Fibroblast of gingiva (primary cell): ENCODE results near the gene CHRM5.
"Not testable (repeated sequence)": the region's sequence is repeated elsewhere in the genome, so short reads cannot be mapped to it uniquely, and the experiment has no call there.

ENCODE experiments used
- DNase-seq: peaks from one replicate; pipeline ENCODE4 v3.0.0-alpha.2; 2011; ENCODE audit warnings: low read depth

The CHRM5 gene

DNA sequence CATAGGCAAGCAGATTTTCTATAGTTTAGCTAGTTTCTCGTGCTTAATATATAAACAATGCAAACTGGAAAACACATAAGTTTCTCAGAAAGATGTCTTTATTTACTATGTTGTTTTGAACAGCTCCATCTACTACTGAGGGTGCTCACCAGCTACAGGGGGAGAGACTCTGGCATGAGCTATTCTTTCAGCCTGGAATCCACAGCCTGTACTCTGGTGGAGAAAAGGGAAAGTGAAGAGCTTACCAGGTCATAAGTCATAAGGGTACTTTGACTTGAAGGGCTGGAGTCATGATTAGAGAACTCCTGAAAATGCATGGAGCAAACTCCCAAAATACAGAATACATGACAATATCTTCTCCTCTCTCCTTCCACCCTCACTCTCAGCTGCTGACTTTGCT, 75.1 kb downstream of the CHRM5 start:
- no peak for DNase-seq

DNA sequence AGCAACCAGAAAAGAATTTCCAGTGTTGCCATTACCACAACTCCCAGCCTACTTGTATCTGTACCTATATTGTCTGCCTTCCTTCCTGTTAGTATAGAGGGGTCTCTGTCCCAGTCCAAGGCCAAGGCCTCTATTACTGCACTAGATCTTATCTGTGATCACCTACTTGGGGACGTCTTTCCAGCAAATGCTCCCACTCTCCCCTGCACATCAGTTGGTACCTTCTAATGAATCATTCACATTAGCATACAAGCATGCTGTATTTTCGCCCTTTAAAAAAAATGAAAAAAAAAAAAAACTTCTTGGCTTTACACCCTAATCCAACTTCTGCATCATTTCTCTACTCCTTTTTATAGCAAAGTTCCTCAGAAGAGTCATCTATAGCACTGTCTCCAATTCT, 75.5 kb downstream of the CHRM5 start:
- DNase-seq: no peak

DNA sequence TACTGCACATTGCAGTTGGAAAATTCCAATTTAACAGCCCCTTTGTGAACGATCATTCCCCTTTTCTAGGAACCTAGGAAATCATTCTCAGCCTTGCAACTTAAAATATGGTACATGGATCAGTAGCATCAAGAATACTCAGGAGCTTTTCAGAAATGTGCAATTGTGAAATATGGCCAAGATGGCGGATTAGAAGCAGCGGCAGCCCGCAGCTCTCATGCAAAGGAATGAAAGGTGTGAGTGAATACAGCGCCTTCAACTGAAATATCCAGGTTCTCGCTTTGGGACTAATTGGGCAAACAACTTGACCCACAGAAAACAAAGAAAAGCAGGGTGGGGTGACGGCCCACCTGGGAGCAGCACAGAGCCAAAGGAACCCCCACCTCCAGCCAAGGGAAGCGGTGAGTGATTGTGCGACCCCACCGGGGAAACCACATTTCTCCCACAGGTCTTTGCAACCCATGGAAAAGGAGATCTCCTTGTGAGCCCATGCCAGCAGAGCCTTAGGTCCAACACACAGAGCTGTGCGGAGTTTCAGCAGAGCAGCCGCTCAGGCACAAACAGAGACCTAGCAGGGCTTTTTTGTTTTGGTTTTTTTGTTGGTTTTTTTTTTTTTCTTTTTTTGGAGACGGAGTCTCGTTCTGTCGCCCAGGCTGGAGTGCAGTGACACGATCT, 78.3 kb downstream of the CHRM5 start:
- DNase-seq: no peak

DNA sequence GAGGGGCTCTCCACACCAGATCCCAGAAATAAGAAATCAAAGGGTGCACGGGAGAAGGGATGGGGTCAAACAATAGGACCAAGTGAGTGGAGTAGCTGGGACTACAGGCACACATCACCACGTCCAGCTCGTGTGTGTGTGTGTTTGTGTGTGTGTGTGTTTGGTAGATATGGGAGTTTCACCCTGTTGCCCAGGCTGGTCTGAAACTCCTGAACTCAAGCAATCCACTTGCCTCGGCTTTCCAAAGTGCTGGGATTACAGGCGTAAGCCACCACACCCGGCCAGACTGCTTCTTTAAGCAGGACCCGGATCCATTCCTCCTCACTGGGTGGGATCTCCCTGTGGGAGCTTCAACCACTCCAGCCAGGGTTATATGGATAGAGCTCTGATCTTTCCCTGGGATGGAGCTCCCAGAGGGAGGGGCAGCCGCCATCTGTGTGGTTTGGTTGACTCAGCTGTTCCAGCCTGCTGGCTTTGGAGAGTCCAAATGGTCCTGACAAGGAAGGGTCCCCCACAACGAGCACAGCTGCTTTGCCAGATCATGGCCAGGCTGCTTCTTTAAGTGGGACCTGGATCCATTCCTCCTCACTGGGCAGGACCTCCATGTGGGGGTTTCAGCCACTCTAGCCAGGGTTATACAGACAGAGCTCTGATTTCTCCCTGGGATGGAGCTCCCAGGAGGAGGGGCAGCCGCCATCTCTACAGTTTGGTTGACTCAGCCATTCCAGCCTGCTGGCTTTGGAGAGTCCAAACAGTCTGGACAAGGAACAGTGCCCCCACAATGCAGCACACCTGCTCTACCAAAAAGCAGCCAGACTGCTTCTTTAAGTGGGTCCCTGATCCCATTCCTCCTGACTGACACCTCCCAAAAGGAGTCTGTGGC, 79.8 kb downstream of the CHRM5 start:
- no peak for DNase-seq

DNA sequence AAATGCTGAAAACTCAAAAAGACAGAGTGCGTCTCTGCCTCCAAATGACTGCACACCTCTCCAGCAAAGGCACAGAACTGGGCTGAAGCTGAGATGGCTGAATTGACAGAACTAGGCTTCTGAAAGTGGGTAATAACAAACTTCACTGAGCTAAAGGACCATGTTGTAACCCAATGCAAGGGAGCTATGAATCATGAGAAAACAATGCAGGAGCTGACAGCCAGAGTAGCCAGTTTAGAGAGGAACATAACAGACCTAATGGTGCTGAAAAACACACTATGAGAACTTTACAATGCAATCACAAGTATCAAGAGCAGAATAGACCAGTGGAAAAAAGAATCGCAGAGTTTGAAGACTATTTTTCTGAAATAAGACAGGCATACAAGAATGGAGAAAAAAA, 80.8 kb downstream of the CHRM5 start:
- DNase-seq: peak; percentile 73

DNA sequence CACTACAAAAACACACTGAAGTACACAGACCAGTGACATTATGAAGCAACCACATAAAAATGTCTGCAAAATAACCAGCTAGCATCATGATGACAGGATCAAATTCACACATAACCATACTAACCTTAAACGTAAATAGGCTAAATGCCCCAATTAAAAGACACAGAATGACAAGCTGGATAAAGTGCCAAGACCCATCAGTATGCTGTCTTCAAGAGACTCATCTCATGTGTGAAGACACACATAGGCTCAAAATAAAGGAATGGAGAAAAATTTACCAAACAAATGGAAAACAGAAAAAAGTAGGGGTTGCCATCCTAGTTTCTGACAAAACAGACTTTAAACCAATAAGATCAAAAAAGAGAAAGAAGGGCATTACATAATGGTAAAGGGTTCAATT, 82.1 kb downstream of the CHRM5 start:
- DNase-seq: not testable (repeated sequence)

DNA sequence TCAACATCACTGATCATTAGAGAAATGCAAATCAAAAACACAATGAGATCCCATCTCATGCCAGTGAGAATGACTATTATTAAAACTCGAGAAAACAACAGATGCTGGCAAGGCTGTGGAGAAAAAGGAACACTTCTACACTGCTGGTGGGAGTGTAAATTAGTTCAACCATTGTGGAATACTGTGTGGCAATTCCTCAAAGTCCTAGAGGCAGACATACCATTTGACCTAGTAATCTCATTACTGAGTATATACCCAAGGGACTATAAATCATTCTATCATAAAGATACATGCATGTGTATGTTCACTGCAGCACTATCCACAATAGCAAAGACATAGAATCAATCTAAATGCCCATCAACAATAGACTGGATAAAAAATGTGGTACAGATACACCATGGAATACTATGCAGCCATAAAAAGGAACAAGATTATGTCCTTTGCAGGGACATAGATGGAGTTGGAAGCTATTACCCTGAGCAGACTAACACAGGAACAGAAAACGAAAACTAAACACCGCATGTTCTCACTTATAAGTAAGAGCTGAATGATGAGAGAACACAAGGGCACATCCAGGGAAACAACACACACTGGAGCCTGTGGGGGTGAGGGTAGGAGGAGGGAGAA, 85.9 kb downstream of the CHRM5 start:
- no peak for DNase-seq

DNA sequence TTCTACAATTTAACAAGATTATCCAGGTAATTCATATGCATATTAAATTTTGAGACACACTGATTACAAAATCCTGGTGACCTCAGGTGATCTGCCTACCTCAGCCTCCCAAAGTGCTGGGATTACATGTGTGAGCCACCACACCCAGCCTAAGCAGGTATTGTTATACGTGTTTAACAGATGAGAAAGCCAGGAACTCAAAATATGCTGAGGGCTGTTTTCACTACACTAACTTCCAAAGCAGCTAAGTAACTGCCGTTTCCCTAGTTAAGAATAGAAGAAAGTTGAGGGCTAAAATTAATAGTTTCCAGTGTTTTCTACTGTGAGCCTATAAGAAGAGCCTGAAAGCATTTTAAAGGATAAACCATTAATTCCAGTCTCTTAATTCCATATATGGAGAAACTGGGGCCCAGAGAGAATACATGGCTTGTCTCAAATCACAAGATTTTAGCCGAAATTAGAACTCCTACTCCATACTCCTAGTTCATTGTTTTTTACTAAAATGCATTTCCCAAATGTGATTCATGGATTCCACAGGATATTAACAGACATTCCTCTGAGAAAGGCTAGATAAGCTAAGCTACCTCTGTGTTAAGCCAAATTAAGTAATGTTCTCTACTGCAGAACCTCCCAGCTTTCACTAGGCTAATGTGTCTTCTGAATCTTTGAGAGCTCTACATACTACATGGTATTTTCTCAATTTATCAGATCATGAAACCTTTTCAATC, 87.7 kb downstream of the CHRM5 start:
- peak; percentile 27 for DNase-seq

DNA sequence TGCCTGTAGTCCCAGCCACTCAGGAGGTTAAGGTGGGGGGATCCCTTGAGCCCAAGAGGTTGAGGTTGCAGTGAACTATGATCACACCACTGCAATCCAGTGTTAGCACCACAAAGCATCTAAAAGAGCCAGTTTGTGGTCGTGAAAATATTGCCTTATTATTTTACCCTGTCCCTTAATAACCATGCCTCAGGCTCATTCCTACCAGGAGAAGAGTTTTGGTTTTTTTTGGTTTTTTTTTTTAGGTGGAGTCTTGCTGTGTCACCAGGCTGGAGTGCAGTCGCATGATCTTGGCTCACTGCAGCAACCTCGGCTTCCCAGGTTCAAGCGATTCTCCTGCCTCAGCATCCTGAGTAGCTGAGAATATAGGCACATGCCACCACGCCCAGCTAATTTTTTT, 88.6 kb downstream of the CHRM5 start:
- DNase-seq: no peak

DNA sequence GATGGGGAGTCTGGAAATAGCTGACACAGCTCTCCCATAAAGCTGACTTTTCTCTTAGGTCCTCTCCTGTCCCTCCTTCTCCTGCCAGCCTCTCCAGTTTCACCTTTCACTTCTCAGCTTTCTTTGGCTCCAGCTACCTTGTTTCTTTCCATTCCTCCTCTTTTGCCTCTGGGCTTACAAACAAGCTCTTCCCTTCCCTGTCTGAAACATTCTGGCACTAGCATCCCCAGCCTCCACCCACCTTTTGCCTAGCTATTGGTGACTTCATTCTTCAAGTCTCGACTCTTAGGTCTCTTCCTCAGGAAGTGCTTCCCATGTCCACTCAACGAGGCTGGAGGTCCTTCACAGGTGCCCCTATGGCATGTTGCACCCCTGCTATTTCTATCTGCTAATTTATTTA, 91.2 kb downstream of the CHRM5 start:
- DNase-seq: no peak

DNA sequence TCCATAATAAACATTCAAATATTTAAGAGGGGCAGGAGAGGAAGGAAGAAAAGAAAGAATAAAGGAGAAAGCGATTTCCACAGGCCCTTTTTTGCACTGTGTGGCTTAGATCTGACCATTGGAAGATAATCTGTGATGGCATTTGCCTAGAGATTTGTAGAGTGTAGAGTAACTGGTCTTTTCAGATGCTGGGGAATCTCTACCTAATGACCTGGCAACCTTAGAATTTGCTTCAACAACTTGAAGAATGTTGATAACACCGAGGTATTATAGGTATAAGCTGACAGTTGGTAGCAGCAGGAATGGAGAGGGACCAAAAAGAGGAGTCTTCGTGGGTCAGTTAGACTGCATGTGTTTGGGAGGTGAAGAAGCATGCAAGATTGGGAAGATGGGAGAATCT, 91.6 kb downstream of the CHRM5 start:
- DNase-seq: no peak

DNA sequence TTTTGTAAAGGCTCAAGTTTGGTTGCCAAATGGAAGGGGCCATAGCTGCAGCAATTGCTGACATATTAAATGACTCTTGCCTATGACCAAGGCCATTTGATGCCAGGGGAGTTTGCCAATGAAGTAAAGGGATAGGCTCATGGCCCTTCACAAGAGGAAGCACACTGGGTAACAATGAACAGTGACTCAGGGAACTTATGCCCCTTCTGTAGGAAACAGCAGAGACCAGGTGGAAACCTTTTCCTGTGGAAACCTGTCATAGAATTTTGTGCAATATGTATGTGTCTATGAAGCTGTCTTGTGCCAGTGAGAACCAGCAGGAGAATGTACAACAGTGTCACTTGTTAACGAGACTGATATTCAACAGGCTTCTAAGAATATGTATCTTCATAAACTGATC, 96.1 kb downstream of the CHRM5 start:
- no peak for DNase-seq

DNA sequence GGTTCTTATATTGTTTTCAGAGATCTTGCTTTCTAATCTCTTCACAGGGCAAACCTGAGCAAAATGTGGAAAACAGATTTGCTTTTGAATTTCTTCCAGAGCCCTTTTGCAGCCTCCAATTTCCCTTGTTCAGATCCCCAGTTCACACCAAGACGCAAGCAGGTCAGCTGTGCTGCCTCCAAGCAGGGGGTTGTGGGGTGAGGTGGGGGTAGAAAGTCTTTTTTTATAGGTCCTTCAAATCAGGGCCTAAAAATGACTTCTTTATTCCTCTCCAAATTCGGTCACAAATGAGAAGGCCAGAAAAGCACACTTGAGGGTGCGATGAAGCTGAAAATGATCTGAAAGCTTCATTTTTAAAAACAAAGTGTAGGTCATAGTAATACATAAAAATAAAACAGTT, 97.0 kb downstream of the CHRM5 start:
- no peak for DNase-seq

DNA sequence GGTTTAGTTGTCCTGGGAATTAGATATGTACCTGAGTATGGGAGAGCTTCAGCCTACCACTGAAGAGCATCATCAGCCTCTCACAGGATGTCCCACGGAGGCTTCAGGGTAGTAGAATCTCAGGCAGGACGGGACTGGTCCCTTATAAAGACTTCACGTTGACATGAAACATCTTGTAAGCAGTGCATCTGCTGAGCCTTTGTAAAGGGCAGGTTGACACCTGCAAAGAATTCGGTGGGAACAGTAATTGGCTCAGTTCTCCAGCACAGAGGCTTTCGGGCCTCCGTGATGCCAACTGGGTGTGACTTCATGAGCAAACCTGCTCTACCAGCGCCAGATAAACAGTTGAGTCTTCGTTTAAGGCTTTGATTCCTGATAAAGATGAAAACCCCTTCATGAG, 97.6 kb downstream of the CHRM5 start:
- DNase-seq: no peak

DNA sequence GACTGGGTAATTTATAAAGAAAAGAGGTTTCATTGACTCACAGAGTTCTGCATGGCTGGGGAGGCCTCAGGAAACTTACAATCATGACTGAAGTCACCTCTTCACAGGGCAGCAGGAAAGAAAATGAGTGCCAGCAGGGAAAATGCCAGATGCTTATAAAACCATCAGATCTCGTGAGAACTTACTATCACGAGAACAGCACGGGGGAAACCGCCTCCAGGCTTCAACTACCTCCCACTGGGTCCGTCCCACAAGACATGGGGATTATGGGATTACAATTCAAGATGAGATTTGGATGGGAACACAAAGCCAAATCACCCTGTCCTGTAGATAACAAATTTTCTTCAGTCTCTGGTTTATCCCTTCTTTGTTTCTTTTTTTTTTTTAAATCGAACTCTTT, 101.7 kb downstream of the CHRM5 start:
- DNase-seq: no peak

DNA sequence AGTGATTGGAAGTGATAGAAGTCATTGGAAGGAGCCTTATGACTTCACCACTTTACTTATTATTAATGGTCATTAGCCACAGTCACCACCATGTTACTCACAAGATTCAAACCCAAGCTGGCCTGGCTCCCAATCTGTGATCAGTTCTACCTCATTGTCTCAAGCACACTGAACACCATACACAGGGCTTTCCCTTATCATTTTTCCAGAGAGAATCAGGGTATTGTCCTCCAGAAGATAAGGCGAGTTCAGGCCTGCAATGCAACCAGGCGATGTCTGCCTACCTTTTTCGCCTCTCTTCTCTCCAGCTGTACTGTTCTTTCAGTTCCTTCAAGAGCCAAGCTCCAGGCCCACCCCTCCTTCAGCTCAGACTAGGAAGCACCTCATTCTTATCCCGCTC, 108.5 kb downstream of the CHRM5 start:
- DNase-seq: no peak

DNA sequence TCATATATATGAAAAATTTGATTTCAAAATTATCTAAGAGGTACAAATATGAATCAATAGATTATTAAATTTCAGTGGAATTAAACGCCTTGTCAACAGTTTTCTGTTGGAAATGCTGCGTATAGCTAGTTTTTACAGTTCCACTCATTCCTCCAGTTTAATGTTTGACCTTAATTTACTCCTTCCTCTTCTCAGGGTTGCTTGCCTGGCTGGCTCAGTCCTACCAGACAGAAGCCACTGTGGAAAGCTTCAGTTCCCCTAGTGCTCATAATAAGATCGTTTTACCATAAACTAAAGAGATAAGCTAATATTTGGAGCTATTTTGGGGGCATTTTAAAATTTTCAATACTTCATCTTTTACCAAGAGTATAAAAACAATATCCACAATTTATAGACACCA, 110.6 kb downstream of the CHRM5 start:
- DNase-seq: no peak

DNA sequence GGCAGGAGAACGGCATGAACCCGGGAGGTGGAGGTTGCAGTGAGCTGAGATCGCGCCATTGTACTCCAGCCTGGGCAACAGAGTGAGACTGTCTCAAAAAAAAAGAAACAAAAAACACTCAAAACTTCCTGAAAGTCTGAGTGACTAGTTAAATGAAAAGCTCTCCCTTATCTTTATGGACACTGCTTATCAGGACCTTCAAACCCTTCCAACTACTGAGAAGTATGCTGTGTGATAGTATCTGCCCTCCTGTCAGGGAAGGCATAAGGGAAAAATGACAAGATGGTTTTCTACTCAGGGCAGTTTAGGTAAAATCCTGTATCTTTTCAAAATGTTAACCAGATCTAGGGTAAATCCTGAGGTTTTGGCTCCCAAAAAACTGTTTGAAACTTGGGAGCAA, 111.6 kb downstream of the CHRM5 start:
- DNase-seq: no peak

DNA sequence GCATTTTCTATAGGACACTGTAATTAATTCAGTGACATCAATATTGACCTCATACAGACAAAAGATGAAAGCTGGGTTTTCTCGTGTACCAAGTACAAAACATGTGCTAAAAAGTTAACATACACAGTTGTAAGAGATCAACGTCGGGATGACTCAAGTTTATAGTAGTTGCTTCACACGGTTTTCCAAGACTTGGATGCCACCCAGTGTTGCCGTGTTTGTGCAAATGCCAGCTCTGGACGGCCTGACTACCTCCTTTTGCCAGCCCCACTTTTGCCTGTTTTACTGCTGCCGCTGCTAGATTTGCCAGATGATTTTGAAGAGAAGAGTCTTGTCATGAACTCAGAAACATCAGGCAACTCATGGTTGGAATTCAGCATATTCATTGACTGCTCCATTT, 115.8 kb downstream of the CHRM5 start:
- peak; percentile 82 for DNase-seq

DNA sequence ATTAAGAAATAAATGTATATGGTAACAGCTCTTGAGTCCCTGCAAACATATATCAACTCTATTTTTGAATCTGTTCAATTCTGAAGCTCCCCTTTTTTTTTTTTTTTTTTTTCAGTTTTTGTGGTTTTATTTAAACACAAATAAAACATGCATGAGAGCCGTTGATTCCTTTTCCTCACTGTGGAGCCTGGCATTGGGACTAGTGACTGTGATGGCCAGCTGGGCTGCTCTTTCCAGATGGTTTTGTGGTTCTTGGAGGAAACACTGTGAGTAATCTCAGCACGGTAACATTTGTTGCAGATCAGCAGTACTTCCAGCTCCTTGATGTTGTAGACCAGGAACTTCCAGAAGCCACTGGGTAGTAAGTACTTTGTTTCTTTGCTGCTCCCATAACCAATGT, 117.4 kb downstream of the CHRM5 start:
- peak; percentile 36 for DNase-seq

DNA sequence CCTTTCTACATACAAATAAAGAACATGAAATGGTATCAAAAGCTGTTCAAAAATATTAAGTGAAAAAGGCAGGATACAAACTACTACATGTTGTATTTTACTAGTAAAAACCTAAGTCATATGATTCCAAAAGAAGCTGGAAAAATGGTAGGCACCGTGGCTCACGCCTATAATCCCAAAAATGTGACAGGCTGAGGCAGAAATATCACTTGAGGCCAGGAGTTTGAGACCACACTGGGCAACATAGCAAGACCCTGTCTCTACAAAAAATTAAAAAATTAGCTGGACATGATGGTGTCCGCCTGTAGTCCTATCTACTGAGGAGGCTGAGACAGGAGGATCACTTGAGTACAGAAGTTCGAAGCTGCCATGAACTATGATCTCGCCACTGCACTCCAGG, 131.6 kb downstream of the CHRM5 start:
- no peak for DNase-seq

DNA sequence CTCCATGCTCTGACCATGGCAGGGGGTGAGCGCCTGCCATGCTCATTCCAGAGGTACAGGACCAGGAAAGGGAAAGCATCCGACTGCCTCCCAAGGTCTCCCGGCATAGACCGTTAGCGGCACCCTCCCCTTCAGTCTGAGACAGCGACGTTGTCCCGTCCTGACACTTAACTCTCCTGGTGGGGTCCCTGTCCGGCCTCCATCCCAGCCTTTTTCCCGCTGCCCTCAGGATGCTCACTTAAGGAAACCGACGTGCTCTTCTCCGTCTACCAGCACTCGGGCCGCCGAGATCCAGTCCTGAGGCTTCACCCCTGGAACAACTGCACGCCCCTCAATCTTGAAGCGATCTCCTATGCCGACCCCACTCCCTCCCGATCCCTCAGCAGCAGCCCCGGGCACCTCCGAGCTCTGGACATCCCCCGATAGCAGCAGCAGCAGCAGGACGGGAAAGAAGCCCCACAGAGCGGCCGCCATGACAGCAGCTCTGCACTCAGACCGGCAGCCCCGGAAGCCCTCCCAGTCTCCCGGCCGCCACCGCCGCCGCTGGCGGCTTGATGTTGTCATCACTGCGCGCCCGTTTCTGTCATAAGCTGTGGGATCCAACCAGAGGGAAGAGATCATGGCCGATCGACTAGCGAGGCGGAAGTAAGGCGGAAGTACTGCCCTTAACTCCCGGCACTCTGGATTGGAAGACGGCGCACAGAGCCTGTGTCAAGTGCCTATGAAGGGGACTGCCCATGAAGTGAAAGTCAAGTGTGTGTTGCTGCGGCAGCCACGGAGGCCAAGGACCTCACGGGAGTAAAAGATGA, 133.3 kb downstream of the CHRM5 start, which contains the start of the genes EMC7 and PGBD4:
EMC7 (minus strand) TSS at position 497 of the 809 bp plus-strand sequence; CDS start at position 474, 23 bp downstream.
PGBD4 (plus strand) TSS at position 718 of the 809 bp plus-strand sequence. CDS start 449 bp downstream, outside the sequence.
- DNase-seq: peak; percentile 100
